Activated CD4-positive, alpha-beta T cell treated with anti-CD3 and anti-CD28 coated beads for 36 hours (primary cell): ENCODE data around the gene APMAP. TPM values are rescaled to one million over a fixed set of nuclear protein-coding genes. Genes with fewer than 3 reads are reported as not detected.
"Not testable (repeated sequence)": the region's sequence is repeated elsewhere in the genome, so short reads cannot be mapped to it uniquely, and the experiment has no call there.

Source experiments
- ATAC-seq: fragments of 200-7000 bp; cut with Tn5 transposase; one replicate; pipeline ENCODE4 v1.10.0; 2021; ENCODE audit warnings: mild to moderate bottlenecking, moderate library complexity
- CTCF ChIA-PET: fragments of 350-600 bp; sonication (Branson Sonifier 250); formaldehyde crosslinking; loops from one replicate; lab custom pipeline; 2021; ENCODE audit warnings: antibody characterized with exemption; lab: Charles Lee
- POLR2A ChIA-PET: fragments of 350-600 bp; sonication (Branson Sonifier 250); formaldehyde crosslinking; loops from one replicate; lab custom pipeline; 2021; ENCODE audit warnings: antibody characterized with exemption, inconsistent platforms; lab: Charles Lee
- DNase-seq: peaks from one replicate; pipeline ENCODE4 v3.0.0-alpha.2; 2020
- H3K27ac Mint-ChIP-seq: one replicate; pipeline ENCODE4 v1.8.0; 2021; ENCODE audit warnings: mixed read lengths
- H3K27me3 Mint-ChIP-seq: one replicate; pipeline ENCODE4 v1.8.0; 2021; ENCODE audit warnings: mixed read lengths
- H3K36me3 Mint-ChIP-seq: one replicate; pipeline ENCODE4 v1.8.0; 2021; ENCODE audit warnings: low read depth, mixed read lengths
- H3K4me1 Mint-ChIP-seq: one replicate; pipeline ENCODE4 v1.8.0; 2021; ENCODE audit warnings: mixed read lengths
- H3K4me3 Mint-ChIP-seq: one replicate; pipeline ENCODE4 v1.8.0; 2021; ENCODE audit warnings: mild to moderate bottlenecking, moderate library complexity, mixed read lengths
- H3K9me3 Mint-ChIP-seq: one replicate; pipeline ENCODE4 v1.8.0; 2021; ENCODE audit warnings: low read depth, mixed read lengths
- intact Hi-C, 2 experiments: fragments of 100-400 bp; cut with DNase I in 1 of 2; cut with micrococcal nuclease in 1 of 2; formaldehyde crosslinking; loops; one replicate each; pipeline versions ENCODE4 v1.14.2 to v1.15.1; 2022 to 2024; cut with DNase I, micrococcal nuclease
- total RNA-seq, 2 experiments: library from RNA; stranded (reverse); gene quantifications; one replicate each; pipeline ENCODE4 v1.2.3, GENCODE V29; 2021

The APMAP gene
- total RNA-seq, 2 experiments from 2014 or later: 26.8 to 34.0 TPM

DNA sequence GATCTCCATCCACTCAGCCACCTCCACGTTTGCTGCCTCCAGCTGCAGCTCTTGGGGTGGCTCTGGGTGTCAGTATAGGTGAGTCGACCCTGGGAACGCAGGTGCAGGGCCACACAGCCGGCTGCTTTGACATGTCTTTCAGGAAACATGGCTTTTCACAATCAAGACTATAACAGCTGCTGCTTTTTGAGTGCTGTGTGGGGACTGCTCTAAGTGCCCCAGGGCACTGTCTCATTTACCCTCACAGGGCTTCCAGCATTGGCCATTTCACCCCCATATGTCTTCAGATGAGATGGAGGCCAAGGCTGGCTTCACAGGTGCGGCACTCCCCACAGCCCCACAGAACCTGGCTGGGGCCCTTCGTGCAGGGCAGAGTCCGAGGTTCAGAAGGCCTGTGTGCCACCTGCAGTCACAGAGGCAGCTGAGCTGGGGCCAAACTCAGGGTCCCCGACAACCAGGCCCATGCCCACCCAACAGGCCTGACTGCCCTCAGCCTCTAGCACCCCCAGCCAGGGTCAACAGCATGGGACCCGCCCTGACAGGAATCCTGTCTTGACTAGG lies 58.4 kb downstream of the APMAP start:
- Mint-ChIP-seq H3K4me1 (peaks cover 15% of the 10 kb centered on the region), H3K4me3 (no peak overlapping the region), H3K9me3 (peaks cover 2% of the 10 kb centered on the region), H3K27ac (no peak overlapping the region), H3K36me3 (no peaks in the 10 kb centered on the region), H3K27me3 (no peaks in the 10 kb centered on the region)
- ChIA-PET POLR2A (no interaction called here), CTCF (no interaction called here)
- intact Hi-C loops: no loop called here
- no peak for ATAC-seq
- DNase-seq: no peak

DNA sequence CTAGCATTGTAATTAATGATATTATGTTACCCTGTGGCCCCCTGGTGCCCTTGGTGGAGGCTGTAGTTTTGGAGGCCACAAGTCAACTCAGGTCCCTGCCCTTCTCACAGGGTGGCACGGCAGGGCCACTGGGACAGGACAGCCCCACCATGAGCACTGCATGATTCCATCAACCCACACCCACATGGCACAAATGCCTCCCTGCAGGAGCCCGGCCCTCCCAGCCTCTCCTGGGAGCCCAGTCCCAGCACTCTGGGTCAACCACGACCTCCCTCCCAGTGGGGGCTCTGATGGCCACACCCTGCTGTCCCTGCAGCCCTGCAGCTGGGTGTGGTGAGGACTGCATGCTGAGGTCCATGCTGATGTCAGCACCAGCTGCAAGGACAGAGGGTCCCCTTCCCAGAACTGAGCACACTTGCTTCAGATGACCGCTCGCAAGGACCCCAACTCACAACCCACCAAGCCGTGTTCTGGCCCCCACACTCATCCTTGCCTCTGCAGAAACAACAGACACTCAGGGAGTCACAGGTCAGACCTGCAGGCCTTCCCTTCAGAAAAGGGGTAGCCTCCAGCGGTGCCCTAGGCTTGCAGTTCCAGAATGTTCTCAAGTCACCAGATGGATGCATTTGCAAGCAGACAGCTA lies 59.2 kb downstream of the APMAP start:
- no peak for ATAC-seq
- no peak overlapping the region for H3K4me3 Mint-ChIP-seq
- no peaks in the 10 kb centered on the region for H3K27me3 Mint-ChIP-seq
- intact Hi-C loops: no loop called here
- H3K36me3 Mint-ChIP-seq: no peaks in the 10 kb centered on the region
- POLR2A ChIA-PET: no interaction called here
- CTCF ChIA-PET: interaction anchor here (1.6 kb wide), 1 partner anchor 151 kb away, joined by 3 read pairs; no protein-coding TSS in a partner anchor
- peaks cover 2% of the 10 kb centered on the region for H3K9me3 Mint-ChIP-seq
- H3K4me1 Mint-ChIP-seq: peaks cover 15% of the 10 kb centered on the region
- no peak overlapping the region for H3K27ac Mint-ChIP-seq
- no peak for DNase-seq

- not testable (repeated sequence) for ATAC-seq, DNase-seq
Observed at GRCh38 chr20:24931893-24932292, 60.7 kb downstream of the APMAP start.

GRCh38 chr20:24930724-24931688 lies 61.5 kb downstream of the APMAP start:
- ATAC-seq, H3K27me3 Mint-ChIP-seq, DNase-seq, H3K4me3 Mint-ChIP-seq, H3K9me3 Mint-ChIP-seq, H3K36me3 Mint-ChIP-seq, H3K27ac Mint-ChIP-seq, intact Hi-C loops: not testable (repeated sequence)
- CTCF ChIA-PET: interaction anchor here (0.6 to 1.9 kb wide), 6 partner anchors 11 to 1015 kb away, joined by 3 to 8 read pairs (median 4); no protein-coding TSS in a partner anchor
- peaks cover 15% of the 10 kb centered on the region for H3K4me1 Mint-ChIP-seq
- POLR2A ChIA-PET: interaction anchor here (0.6 kb wide), 1 partner anchor 1509 kb away, joined by 3 read pairs; the partner anchor contains the start of gene NAPB

More at GRCh38 chr20:24931893-24932292, 60.7 kb downstream of the APMAP start:
- H3K36me3 Mint-ChIP-seq, POLR2A ChIA-PET, H3K27me3 Mint-ChIP-seq, intact Hi-C loops, H3K9me3 Mint-ChIP-seq, H3K4me3 Mint-ChIP-seq: not testable (repeated sequence)
- CTCF ChIA-PET: interaction anchor here (0.7 to 1.6 kb wide), 3 partner anchors 12 to 268 kb away, joined by 3 read pairs; no protein-coding TSS in a partner anchor
- peaks cover 15% of the 10 kb centered on the region for H3K4me1 Mint-ChIP-seq
- peak overlapping the region; percentile 6 for H3K27ac Mint-ChIP-seq

- H3K4me3 Mint-ChIP-seq, ATAC-seq: not testable (repeated sequence)
Observed at GRCh38 chr20:24929867-24930723, 62.5 kb downstream of the APMAP start.

GRCh38 chr20:24929259-24929658 lies 63.3 kb downstream of the APMAP start:
- peaks cover 15% of the 10 kb centered on the region for H3K4me1 Mint-ChIP-seq
- DNase-seq, H3K36me3 Mint-ChIP-seq, H3K27ac Mint-ChIP-seq, H3K4me3 Mint-ChIP-seq, H3K9me3 Mint-ChIP-seq, ATAC-seq, intact Hi-C loops, POLR2A ChIA-PET, H3K27me3 Mint-ChIP-seq: not testable (repeated sequence)
- CTCF ChIA-PET: interaction anchor here (0.7 kb wide), 1 partner anchor 116 kb away, joined by 4 read pairs; no protein-coding TSS in a partner anchor

More at GRCh38 chr20:24929867-24930723, 62.5 kb downstream of the APMAP start:
- CTCF ChIA-PET: interaction anchor here (0.8 to 1.9 kb wide), 4 partner anchors 10 to 173 kb away, joined by 3 to 8 read pairs (median 6); no protein-coding TSS in a partner anchor
- H3K27ac Mint-ChIP-seq, H3K9me3 Mint-ChIP-seq, H3K27me3 Mint-ChIP-seq, DNase-seq, H3K36me3 Mint-ChIP-seq, intact Hi-C loops: not testable (repeated sequence)
- POLR2A ChIA-PET: interaction anchor here (0.6 kb wide), 1 partner anchor 1509 kb away, joined by 3 read pairs; the partner anchor contains the start of gene NAPB
- H3K4me1 Mint-ChIP-seq: peaks cover 15% of the 10 kb centered on the region

- H3K4me3 Mint-ChIP-seq, H3K4me1 Mint-ChIP-seq, ATAC-seq, H3K27me3 Mint-ChIP-seq, POLR2A ChIA-PET, H3K9me3 Mint-ChIP-seq, intact Hi-C loops, H3K27ac Mint-ChIP-seq, DNase-seq, H3K36me3 Mint-ChIP-seq: not testable (repeated sequence)
- CTCF ChIA-PET: interaction anchor here (0.6 to 2.6 kb wide), 3 partner anchors 10 to 160 kb away, joined by 3 to 7 read pairs (median 3); no protein-coding TSS in a partner anchor
Observed at GRCh38 chr20:24920706-24921105, 71.8 kb downstream of the APMAP start.

GRCh38 chr20:24919665-24920064 lies 72.9 kb downstream of the APMAP start:
- H3K36me3 Mint-ChIP-seq, H3K4me1 Mint-ChIP-seq, H3K27me3 Mint-ChIP-seq, ATAC-seq, DNase-seq, H3K9me3 Mint-ChIP-seq, H3K4me3 Mint-ChIP-seq, H3K27ac Mint-ChIP-seq, POLR2A ChIA-PET: not testable (repeated sequence)
- intact Hi-C loops: loop anchor here in 1 of 2 experiments (2.0 to 10.0 kb wide), 6 partner anchors 135 to 983 kb away; no protein-coding TSS in a partner anchor
- CTCF ChIA-PET: interaction anchor here (0.6 to 2.6 kb wide), 4 partner anchors 11 to 915 kb away, joined by 3 to 7 read pairs (median 4); no protein-coding TSS in a partner anchor

DNA sequence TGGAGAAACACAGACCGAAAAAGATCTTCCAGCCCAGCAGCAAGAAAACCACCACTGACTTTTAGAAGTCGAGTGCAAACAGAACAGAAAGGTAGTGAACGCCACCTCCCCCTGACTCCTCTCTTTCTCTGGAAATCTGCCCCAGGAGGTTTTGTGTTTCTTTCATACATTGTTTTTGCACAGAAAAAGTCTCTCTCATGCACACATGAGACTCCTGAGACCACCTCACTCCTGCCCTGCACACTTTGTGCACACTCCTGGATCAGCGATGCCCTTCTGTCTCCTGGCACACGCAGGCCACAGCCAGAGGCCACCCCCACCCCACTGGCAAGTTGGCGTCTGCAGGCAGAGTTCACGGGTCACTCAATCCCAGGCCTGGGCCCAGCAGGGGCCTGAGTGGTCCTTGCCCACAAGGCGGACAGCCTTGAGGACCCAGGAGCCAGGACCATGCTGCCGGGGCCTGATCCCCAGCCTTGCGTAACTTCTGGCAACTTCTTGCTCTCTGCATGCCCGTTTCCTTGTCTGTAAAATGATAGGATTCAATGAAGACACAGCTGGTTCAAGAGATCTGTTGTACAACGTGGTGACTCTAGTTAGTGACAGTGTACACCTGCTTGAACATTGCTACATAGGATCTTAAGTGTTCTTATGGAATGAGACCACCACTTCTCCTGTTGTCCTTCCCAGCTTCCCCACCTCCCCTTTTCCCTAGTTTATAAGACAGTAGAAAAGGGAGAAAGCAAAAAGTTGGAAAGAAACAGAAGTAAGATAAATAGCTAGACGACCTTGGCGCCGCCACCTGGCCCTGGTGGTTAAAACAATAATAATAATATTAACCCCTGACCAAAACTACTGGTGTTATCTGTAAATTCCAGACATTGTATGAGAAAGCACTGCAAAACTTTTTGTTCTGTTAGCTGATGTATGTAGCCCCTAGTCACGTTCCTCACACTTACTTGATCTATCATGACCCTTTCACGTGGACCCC lies 73.7 kb downstream of the APMAP start:
- H3K9me3 Mint-ChIP-seq: peaks cover 2% of the 10 kb centered on the region
- H3K27me3 Mint-ChIP-seq: peaks cover 2% of the 10 kb centered on the region
- intact Hi-C loops: loop anchor here in 1 of 2 experiments (2.0 to 10.0 kb wide), 6 partner anchors 134 to 982 kb away; no protein-coding TSS in a partner anchor
- ATAC-seq (no peak), DNase-seq (no peak)
- H3K36me3 Mint-ChIP-seq: no peaks in the 10 kb centered on the region
- H3K4me1 Mint-ChIP-seq: peaks cover 6% of the 10 kb centered on the region
- H3K27ac Mint-ChIP-seq: no peak overlapping the region
- CTCF ChIA-PET: interaction anchor here (0.6 to 2.6 kb wide), 10 partner anchors 11 to 981 kb away, joined by 3 to 8 read pairs (median 3); no protein-coding TSS in a partner anchor
- no peak overlapping the region for H3K4me3 Mint-ChIP-seq
- POLR2A ChIA-PET: no interaction called here
